BJ (cell line): ENCODE data around the gene MT1M. TPM values are rescaled to one million over a fixed set of nuclear protein-coding genes. Genes with fewer than 3 reads are reported as not detected.
"Not testable (repeated sequence)": the region's sequence is repeated elsewhere in the genome, so short reads cannot be mapped to it uniquely, and the experiment has no call there.

ENCODE experiments used
- CTCF ChIA-PET: fragments of 350-600 bp; formaldehyde crosslinking; extraction: SDS; loops from one replicate; lab custom pipeline; 2021; ENCODE audit warnings: antibody characterized with exemption, inconsistent platforms; lab: Yijun Ruan, JAX
- POLR2A ChIA-PET: fragments of 300-600 bp; sonication (Branson Sonifier 250); formaldehyde crosslinking; extraction: SDS; loops from one replicate; lab custom pipeline; 2021; ENCODE audit warnings: antibody characterized with exemption; lab: Charles Lee
- DNase-seq: peaks from one replicate; pipeline ENCODE4 v3.0.0-alpha.2; 2011; ENCODE audit warnings: low read depth
- H3K27me3 ChIP-seq: 2 replicates; pipeline ENCODE4 v1.6.0; 2011; ENCODE audit warnings: low read length; ENCODE audit not compliant: control insufficient read depth, insufficient read depth
- H3K36me3 ChIP-seq: 2 replicates; pipeline ENCODE4 v1.5.1; 2011; ENCODE audit warnings: low read length; ENCODE audit not compliant: control insufficient read depth, insufficient read depth
- H3K4me3 ChIP-seq: 2 replicates; pipeline ENCODE4 v1.5.1; 2011; ENCODE audit warnings: low read depth, mild to moderate bottlenecking, control low read depth, low read length
- CTCF ChIP-seq: IDR thresholded peaks from 2 replicates; pipeline ENCODE4 v1.5.1; 2011; ENCODE audit warnings: low read depth, mild to moderate bottlenecking, control low read depth, inconsistent platforms, low read length, moderate library complexity; ENCODE audit not compliant: insufficient read depth
- polyA plus RNA-seq: library from polyadenylated mRNA; depleted of rRNA; stranded (reverse); fragments of >200 nt; gene quantifications from 2 replicates; pipeline ENCODE4 v1.2.3, GENCODE V29; 2011

MT1M gene
- polyA plus RNA-seq, 1 experiment, result 0.94 TPM

GRCh38 chr16:56657555-56658326 is 25.3 kb downstream of the MT1M start, which contains the start of gene MT1F:
Gene MT1F (plus strand): TSS chr16:56657959. CDS start chr16:56658059, 100 bp downstream.
- peaks cover 23% of the 10 kb centered on the region for H3K27me3 ChIP-seq
- H3K36me3 ChIP-seq, result no peaks in the 10 kb centered on the region
- POLR2A ChIA-PET, result interaction anchor here (0.6 kb wide), 2 partner anchors 11 to 50 kb away, joined by 4 to 16 read pairs; no protein-coding TSS in a partner anchor
- peak within 1 kb of the TSS; percentile 40 for H3K4me3 ChIP-seq
- no peak for DNase-seq
- CTCF ChIA-PET, result no interaction called here
- TF ChIP-seq CTCF, result no peak

DNA sequence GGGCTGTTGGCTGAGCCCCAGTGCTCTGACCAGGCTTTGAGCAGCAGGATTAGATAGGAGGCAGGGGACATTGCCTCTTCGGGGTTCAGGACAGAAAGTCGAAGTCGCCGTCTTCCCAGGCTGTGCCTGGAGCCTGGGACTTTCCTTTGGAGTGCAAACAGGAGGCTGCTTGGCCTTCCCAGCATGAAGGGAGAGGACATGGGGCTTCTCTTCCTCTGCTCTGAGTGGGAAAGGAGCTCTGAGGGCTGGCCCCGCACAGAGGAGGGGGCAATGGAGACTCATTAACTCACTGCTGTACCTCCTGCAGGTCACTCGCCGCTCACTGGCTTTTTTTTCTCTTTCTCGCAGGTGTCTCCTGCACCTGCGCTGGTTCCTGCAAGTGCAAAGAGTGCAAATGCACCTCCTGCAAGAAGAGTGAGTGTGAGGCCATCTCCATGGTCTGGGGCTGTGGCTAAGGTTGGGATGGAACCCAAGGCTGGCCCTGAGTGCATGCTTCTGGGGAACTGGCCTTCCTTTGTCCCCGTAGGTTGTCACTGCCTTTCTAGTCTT is 25.9 kb downstream of the MT1M start:
- no peaks in the 10 kb centered on the region for H3K36me3 ChIP-seq
- POLR2A ChIA-PET, result no interaction called here
- peak overlapping the region; percentile 40; the same call in 1 of the 2 replicates for H3K4me3 ChIP-seq
- CTCF ChIA-PET, result no interaction called here
- peaks cover 26% of the 10 kb centered on the region for H3K27me3 ChIP-seq
- no peak for TF ChIP-seq CTCF
- no peak for DNase-seq

DNA sequence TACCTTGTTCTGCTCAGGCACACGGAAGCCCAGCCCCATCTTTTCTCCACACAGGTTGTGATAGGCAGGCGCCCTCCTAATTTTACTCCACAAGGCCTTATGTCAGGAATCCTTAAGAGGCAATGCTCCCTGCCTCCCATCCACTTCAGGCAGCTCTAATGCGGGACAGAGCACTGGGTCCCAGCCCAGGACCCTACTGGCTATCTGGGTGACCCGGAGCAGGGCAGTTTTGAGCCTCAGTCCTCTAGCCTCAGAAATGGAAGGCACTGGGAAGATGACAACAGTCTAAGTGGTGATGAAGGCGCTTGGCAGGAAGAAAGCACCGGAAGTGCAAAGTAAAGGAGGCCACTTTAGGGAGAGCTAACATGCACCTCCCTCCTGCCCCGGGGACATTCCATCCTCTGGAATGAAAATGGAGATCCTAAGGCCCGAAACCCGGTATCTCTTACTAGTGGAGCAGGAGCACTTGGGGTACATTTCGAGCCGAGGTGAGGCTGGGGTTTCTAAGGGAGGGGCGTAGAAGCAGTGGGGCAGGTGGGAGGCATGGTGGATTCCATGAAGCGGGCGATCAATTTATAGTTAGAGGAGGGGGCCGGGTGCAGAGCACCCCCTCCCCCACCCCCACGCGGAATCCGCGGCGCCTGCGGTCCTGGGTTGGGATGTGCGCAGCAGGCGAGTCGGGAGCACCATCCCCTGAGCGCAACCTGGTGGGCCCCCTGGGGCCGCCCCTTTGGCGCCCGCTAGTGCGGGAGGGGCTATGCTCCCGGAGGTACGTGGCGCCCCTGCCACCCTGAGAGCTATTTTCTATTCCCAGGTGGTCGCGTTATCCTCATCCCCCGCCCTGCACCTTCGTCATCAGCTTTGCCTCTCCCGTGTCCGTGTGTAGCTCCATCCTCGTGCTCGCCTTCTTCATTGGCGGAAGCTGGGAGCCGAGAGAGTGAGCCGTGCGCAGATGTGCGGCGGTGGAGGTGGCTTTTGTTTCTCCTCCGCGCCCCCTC is 30.2 kb downstream of the MT1M start:
- peaks cover 49% of the 10 kb centered on the region for H3K27me3 ChIP-seq
- no peak for DNase-seq
- ChIA-PET POLR2A (no interaction called here), CTCF (interaction anchor here (1.0 to 1.2 kb wide), 2 partner anchors 13 to 86 kb away, joined by 4 read pairs; no protein-coding TSS in a partner anchor)
- TF ChIP-seq CTCF, result no peak
- H3K4me3 ChIP-seq, result no peak overlapping the region
- H3K36me3 ChIP-seq, result no peaks in the 10 kb centered on the region

DNA sequence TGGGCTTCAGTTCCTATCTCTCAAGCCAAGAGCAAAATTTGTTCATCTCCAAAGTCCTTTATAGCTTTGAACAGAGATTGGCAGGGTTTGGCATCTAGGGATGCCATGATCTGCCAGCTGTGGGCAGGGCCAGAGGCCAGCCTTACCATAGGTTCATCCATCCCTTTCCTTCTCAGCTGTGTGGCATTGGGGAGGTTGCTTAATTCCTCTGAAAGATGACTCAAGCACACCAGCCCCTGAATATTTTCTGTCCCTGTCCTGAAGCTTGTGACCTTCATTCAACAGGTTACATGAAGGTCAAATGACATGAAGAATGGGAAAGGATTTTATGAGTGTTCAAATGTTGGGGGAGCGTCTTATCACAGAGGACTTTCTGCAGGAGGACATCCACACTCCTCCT is 32.0 kb downstream of the MT1M start:
- CTCF ChIA-PET, result no interaction called here
- POLR2A ChIA-PET, result no interaction called here
- no peak for DNase-seq
- H3K27me3 ChIP-seq, result peaks cover 59% of the 10 kb centered on the region
- H3K4me3 ChIP-seq, result no peak overlapping the region
- H3K36me3 ChIP-seq, result no peaks in the 10 kb centered on the region
- no peak for TF ChIP-seq CTCF

- H3K4me3 ChIP-seq, POLR2A ChIA-PET, DNase-seq, H3K36me3 ChIP-seq, CTCF ChIA-PET: not testable (repeated sequence)
- peaks cover 66% of the 10 kb centered on the region for H3K27me3 ChIP-seq
Measured at GRCh38 chr16:56665286-56666261, 33.1 kb downstream of the MT1M start.
